WTC11 (cell line): ENCODE measurements around the gene NR1D1.

ENCODE experiments used
- CREB1 ChIP-seq: sonication (generic); formaldehyde crosslinking; IDR thresholded peaks from 2 replicates; pipeline ENCODE4 v1.8.0; 2023; ENCODE audit warnings: mild to moderate bottlenecking, missing genetic modification reagents
- CTCF ChIP-seq: fragments of 200-600 bp; IDR thresholded peaks from 2 replicates; pipeline ENCODE4 v1.8.0; 2022; ENCODE audit warnings: antibody characterized with exemption
- ELF4 ChIP-seq: sonication (generic); formaldehyde crosslinking; IDR thresholded peaks from 2 replicates; pipeline ENCODE4 v1.8.1; 2022; ENCODE audit warnings: low read depth, mild to moderate bottlenecking, moderate library complexity, missing genetic modification reagents
- FOXK1 ChIP-seq: sonication (generic); formaldehyde crosslinking; IDR thresholded peaks from 2 replicates; pipeline ENCODE4 v1.8.0; 2022; ENCODE audit warnings: mild to moderate bottlenecking, moderate library complexity, missing genetic modification reagents
- SMAD3 ChIP-seq: sonication (generic); formaldehyde crosslinking; IDR thresholded peaks from 2 replicates; pipeline ENCODE4 v1.8.0; 2022; ENCODE audit warnings: missing genetic modification reagents, mild to moderate bottlenecking, borderline replicate concordance
- TCF7 ChIP-seq: sonication (generic); formaldehyde crosslinking; IDR thresholded peaks from 2 replicates; pipeline ENCODE4 v1.8.0; 2022; ENCODE audit warnings: mild to moderate bottlenecking, low read depth, missing genetic modification reagents, moderate library complexity
- USF2 ChIP-seq: sonication (generic); formaldehyde crosslinking; IDR thresholded peaks from 2 replicates; pipeline ENCODE4 v1.8.1; 2023; ENCODE audit warnings: mild to moderate bottlenecking, missing genetic modification reagents, moderate library complexity
- ZNF263 ChIP-seq: sonication (generic); formaldehyde crosslinking; IDR thresholded peaks from 2 replicates; pipeline ENCODE4 v1.8.1; 2022; ENCODE audit warnings: low read depth, mild to moderate bottlenecking, moderate library complexity, missing genetic modification reagents
- TF ChIP-seq, protein P1 (sequence below): sonication (generic); formaldehyde crosslinking; IDR thresholded peaks from 2 replicates; pipeline ENCODE4 v1.8.0; 2022; ENCODE audit warnings: mild to moderate bottlenecking, missing genetic modification reagents
- TF ChIP-seq, protein P2 (sequence below): sonication (generic); formaldehyde crosslinking; IDR thresholded peaks from 2 replicates; pipeline ENCODE4 v1.8.1; 2023; ENCODE audit warnings: mild to moderate bottlenecking, missing genetic modification reagents, moderate library complexity
- TF ChIP-seq, protein P3 (sequence below): sonication (generic); formaldehyde crosslinking; IDR thresholded peaks from 2 replicates; pipeline ENCODE4 v1.8.1; 2022; ENCODE audit warnings: low read depth, missing genetic modification reagents, borderline replicate concordance
- TF ChIP-seq, protein P4 (sequence below): sonication (generic); formaldehyde crosslinking; conservative IDR thresholded peaks from 2 replicates; pipeline ENCODE4 v1.8.1; 2022; ENCODE audit warnings: mild to moderate bottlenecking, missing genetic modification reagents
- TF ChIP-seq, protein P5 (sequence below): sonication (generic); formaldehyde crosslinking; IDR thresholded peaks from 2 replicates; pipeline ENCODE4 v1.8.0; 2023; ENCODE audit warnings: missing genetic modification reagents, mild to moderate bottlenecking, borderline replicate concordance

DNA sequence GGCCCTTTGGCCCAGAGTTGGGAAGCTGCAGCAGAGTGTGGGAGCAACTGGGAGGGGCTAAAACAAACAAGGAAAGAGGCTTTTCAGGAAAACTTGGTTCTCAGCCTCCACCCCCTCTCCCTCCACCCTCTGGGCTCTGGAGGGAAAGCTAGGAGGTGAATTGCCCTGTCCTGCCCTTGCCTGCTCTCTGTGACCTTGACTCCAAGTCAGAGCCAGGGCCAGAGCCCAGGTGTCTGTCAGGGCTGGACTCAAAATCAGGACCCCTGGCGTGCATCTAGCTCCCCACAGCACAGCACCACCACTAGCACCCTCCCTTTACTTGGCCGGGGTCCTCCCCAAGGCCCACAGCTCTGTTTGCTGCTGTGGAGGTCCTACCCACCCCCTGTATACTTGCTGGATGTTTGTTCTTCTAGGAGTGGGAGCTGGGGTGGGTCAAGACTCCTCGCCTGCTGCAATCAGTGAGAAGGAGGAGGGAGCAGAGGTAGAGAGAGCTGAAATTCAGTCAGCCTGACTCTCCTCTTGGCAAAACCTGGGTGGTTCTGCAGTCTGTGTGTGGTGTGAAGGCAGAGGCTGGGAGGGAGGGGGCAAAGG is 2.8 kb upstream of the NR1D1 start:
- no peak for TF ChIP-seq CREB1
- TF ChIP-seq, protein P1, sequence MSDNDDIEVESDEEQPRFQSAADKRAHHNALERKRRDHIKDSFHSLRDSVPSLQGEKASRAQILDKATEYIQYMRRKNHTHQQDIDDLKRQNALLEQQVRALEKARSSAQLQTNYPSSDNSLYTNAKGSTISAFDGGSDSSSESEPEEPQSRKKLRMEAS (CRISPR knock-in tag) = no peak
- no peak for TF ChIP-seq ELF4 (CRISPR knock-in tag)
- TF ChIP-seq, protein P2, sequence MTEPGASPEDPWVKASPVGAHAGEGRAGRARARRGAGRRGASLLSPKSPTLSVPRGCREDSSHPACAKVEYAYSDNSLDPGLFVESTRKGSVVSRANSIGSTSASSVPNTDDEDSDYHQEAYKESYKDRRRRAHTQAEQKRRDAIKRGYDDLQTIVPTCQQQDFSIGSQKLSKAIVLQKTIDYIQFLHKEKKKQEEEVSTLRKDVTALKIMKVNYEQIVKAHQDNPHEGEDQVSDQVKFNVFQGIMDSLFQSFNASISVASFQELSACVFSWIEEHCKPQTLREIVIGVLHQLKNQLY (CRISPR knock-in tag) = no peak
- TF ChIP-seq, protein P3, sequence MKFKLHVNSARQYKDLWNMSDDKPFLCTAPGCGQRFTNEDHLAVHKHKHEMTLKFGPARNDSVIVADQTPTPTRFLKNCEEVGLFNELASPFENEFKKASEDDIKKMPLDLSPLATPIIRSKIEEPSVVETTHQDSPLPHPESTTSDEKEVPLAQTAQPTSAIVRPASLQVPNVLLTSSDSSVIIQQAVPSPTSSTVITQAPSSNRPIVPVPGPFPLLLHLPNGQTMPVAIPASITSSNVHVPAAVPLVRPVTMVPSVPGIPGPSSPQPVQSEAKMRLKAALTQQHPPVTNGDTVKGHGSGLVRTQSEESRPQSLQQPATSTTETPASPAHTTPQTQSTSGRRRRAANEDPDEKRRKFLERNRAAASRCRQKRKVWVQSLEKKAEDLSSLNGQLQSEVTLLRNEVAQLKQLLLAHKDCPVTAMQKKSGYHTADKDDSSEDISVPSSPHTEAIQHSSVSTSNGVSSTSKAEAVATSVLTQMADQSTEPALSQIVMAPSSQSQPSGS = no peak
- no peak for TF ChIP-seq TCF7 (CRISPR knock-in tag)
- TF ChIP-seq ZNF263 = no peak
- TF ChIP-seq CTCF = no peak
- no peak for TF ChIP-seq USF2 (CRISPR knock-in tag)
- TF ChIP-seq SMAD3 (CRISPR knock-in tag) = no peak
- TF ChIP-seq FOXK1 (CRISPR knock-in tag) = no peak
- TF ChIP-seq, protein P4, sequence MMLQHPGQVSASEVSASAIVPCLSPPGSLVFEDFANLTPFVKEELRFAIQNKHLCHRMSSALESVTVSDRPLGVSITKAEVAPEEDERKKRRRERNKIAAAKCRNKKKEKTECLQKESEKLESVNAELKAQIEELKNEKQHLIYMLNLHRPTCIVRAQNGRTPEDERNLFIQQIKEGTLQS (CRISPR knock-in tag) = no peak
- TF ChIP-seq, protein P5, sequence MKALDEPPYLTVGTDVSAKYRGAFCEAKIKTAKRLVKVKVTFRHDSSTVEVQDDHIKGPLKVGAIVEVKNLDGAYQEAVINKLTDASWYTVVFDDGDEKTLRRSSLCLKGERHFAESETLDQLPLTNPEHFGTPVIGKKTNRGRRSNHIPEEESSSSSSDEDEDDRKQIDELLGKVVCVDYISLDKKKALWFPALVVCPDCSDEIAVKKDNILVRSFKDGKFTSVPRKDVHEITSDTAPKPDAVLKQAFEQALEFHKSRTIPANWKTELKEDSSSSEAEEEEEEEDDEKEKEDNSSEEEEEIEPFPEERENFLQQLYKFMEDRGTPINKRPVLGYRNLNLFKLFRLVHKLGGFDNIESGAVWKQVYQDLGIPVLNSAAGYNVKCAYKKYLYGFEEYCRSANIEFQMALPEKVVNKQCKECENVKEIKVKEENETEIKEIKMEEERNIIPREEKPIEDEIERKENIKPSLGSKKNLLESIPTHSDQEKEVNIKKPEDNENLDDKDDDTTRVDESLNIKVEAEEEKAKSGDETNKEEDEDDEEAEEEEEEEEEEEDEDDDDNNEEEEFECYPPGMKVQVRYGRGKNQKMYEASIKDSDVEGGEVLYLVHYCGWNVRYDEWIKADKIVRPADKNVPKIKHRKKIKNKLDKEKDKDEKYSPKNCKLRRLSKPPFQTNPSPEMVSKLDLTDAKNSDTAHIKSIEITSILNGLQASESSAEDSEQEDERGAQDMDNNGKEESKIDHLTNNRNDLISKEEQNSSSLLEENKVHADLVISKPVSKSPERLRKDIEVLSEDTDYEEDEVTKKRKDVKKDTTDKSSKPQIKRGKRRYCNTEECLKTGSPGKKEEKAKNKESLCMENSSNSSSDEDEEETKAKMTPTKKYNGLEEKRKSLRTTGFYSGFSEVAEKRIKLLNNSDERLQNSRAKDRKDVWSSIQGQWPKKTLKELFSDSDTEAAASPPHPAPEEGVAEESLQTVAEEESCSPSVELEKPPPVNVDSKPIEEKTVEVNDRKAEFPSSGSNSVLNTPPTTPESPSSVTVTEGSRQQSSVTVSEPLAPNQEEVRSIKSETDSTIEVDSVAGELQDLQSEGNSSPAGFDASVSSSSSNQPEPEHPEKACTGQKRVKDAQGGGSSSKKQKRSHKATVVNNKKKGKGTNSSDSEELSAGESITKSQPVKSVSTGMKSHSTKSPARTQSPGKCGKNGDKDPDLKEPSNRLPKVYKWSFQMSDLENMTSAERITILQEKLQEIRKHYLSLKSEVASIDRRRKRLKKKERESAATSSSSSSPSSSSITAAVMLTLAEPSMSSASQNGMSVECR (CRISPR knock-in tag) = no peak
